Stomach (tissue), 4 donors: ENCODE measurements around the gene ECI1.

ENCODE experiments used
- POLR2A ChIP-seq, 4 donors: fragments of 450-650 bp; IDR thresholded peaks; one replicate each; pipeline ENCODE4 v1.6.1; 2016; ENCODE audit warnings: antibody characterized with exemption in 4 of 4, control low read depth in 2 of 4, mild to moderate bottlenecking in 1 of 4, moderate library complexity in 1 of 4
- POLR2AphosphoS5 ChIP-seq, 3 donors: sonication (generic); formaldehyde crosslinking; IDR thresholded peaks; one replicate each; pipeline ENCODE4 v1.6.1; 2016; ENCODE audit warnings: antibody characterized with exemption in 3 of 3
- TF ChIP-seq, protein P1 (sequence below), 7 experiments: fragments of 450-650 bp in 4 of 7; fragments of 200-600 bp in 3 of 7; sonication (generic) in 3 of 7; IDR thresholded peaks; one replicate each; pipeline ENCODE4 v1.5.1; 2016 to 2019; ENCODE audit warnings: antibody characterized with exemption in 7 of 7, control low read depth in 2 of 7, mild to moderate bottlenecking in 1 of 7

GRCh38 chr16:2226245-2226793, 25.1 kb downstream of the ECI1 start:
- TF ChIP-seq POLR2AphosphoS5 (IDR thresholded peaks at IDR 0.05) (no peak), POLR2A (IDR thresholded peaks at IDR 0.05) (no peak)
- TF ChIP-seq, protein P1, sequence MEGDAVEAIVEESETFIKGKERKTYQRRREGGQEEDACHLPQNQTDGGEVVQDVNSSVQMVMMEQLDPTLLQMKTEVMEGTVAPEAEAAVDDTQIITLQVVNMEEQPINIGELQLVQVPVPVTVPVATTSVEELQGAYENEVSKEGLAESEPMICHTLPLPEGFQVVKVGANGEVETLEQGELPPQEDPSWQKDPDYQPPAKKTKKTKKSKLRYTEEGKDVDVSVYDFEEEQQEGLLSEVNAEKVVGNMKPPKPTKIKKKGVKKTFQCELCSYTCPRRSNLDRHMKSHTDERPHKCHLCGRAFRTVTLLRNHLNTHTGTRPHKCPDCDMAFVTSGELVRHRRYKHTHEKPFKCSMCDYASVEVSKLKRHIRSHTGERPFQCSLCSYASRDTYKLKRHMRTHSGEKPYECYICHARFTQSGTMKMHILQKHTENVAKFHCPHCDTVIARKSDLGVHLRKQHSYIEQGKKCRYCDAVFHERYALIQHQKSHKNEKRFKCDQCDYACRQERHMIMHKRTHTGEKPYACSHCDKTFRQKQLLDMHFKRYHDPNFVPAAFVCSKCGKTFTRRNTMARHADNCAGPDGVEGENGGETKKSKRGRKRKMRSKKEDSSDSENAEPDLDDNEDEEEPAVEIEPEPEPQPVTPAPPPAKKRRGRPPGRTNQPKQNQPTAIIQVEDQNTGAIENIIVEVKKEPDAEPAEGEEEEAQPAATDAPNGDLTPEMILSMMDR (IDR thresholded peaks at IDR 0.05), result no peak
